GM18505 (cell line): ENCODE data around the gene UBE2S.
"Not testable (repeated sequence)": the region's sequence is repeated elsewhere in the genome, so short reads cannot be mapped to it uniquely, and the experiment has no call there.

ENCODE experiments used
- ATAC-seq: cut with Tn5 transposase; IDR thresholded peaks from one replicate; pipeline ENCODE4 v1.9.1; 2021; ENCODE audit not compliant: unreplicated experiment
- POLR2A ChIP-seq: IDR thresholded peaks from 4 replicates; pipeline ENCODE4 v1.6.1; 2011; ENCODE audit warnings: borderline replicate concordance; ENCODE audit not compliant: insufficient read depth, insufficient read length; ENCODE audit errors: extremely low read depth

Gene UBE2S

DNA sequence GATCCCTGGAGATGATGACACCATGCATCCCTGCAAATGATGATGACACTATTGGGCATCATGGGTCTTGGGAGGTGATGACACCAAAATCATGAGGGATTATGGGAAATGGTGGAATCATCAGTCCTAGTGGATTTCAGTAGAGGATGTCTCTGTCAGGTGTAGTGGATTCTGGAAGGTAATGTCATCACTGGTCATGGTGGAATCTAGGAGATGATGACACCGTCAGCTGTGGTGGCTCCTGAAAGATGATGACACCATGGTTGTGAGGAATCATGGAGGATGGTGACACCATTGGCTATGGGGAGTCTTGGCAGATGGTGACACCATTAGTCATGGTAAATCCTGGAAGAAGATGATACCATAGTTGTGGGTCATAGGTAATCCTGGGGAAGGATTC is 23.6 kb upstream of the UBE2S start:
- TF ChIP-seq POLR2A, result no peak
- no peak for ATAC-seq

- no peak for TF ChIP-seq POLR2A
- no peak for ATAC-seq
Measured at GRCh38 chr19:55426042-55426441, 18.5 kb upstream of the UBE2S start.

GRCh38 chr19:55424518-55424917 is 16.9 kb upstream of the UBE2S start:
- no peak for ATAC-seq
- TF ChIP-seq POLR2A, result no peak

GRCh38 chr19:55423225-55424005 is 15.8 kb upstream of the UBE2S start:
- no peak for TF ChIP-seq POLR2A

GRCh38 chr19:55421281-55421680 is 13.7 kb upstream of the UBE2S start:
- not testable (repeated sequence) for ATAC-seq

More at GRCh38 chr19:55423225-55424005, 15.8 kb upstream of the UBE2S start:
- no peak for ATAC-seq

GRCh38 chr19:55419624-55420236 is 12.1 kb upstream of the UBE2S start:
- no peak for ATAC-seq
- TF ChIP-seq POLR2A, result no peak

DNA sequence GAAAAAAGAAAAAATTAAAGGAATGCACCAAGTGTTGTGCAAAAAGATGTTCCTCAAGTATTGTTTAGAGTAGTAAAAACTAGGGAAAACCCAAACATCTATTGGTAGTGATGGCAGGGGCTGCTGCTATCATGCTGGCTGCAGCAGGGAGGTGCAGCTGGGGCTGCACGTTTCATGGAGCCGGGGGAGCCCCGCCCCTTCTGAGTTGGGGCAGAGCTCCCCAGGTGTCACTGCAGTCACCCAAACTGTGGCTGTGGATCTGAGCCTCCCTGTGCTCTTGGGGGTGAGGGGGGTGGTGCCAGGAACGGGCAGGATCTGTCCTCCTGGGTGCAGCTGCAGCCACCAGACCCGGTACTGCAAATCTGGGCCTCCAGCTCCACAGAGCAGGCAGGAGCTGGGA is 11.5 kb upstream of the UBE2S start:
- no peak for ATAC-seq
- no peak for TF ChIP-seq POLR2A

DNA sequence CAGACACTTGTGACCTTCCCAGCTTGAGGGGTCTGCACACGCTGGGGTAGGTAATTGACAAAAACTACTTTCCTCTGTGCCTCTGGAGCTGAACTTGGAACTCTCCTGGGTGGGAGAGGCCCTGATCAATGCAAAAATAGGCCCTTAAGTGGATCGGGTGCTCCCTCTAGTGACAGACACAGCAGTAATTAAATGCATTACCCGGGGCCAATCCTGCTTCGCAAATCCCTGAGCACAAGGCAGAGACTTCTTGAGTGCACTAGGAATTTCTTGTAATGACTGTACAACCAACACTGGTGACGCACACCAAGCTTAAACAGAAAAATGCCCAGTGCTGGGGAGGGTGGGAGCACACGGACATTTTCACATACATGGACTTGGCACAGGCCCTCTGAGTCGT is 10.6 kb upstream of the UBE2S start:
- TF ChIP-seq POLR2A, result no peak
- no peak for ATAC-seq

DNA sequence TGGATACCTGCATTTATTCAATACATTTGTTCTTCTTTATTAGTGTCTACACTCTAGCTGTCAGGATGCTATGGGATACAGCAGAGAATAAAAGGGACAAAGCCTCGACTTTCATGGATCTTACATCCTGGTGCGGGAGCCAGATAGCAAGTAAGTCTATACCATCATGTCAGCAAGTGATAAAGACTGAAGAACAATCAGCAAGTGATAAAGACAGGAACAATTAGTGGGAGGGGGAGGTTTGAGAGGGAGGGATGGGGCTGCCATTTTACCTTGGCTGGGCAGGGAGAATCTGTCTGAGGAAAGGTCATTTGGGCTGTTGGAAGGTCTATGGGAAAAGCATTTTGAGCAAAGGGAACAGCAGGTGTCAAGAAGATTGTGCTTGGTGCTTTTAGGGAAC is 2.6 kb upstream of the UBE2S start:
- ATAC-seq, result no peak
- TF ChIP-seq POLR2A, result no peak

GRCh38 chr19:55409179-55409578 is 1.6 kb upstream of the UBE2S start:
- ATAC-seq, result not testable (repeated sequence)

- TF ChIP-seq POLR2A, result no peak
Measured at GRCh38 chr19:55408533-55408872, 915 bp upstream of the UBE2S start.

GRCh38 chr19:55407800-55408532 is 378 bp upstream of the UBE2S start:
- TF ChIP-seq POLR2A, result peak; percentile 42
- peak; percentile 74 for ATAC-seq

More at GRCh38 chr19:55408533-55408872, 915 bp upstream of the UBE2S start:
- ATAC-seq, result no peak

- ATAC-seq, result no peak
- no peak for TF ChIP-seq POLR2A
Measured at GRCh38 chr19:55406826-55407549, 600 bp downstream of the UBE2S start.
